GM18502 (cell line): Measurements from ENCODE around the gene ESRRB.

ENCODE experiments used
- ATAC-seq: cut with Tn5 transposase; IDR thresholded peaks from one replicate; pipeline ENCODE4 v1.9.1; 2021; ENCODE audit warnings: mild to moderate bottlenecking; ENCODE audit not compliant: unreplicated experiment, poor library complexity

ESRRB gene

DNA sequence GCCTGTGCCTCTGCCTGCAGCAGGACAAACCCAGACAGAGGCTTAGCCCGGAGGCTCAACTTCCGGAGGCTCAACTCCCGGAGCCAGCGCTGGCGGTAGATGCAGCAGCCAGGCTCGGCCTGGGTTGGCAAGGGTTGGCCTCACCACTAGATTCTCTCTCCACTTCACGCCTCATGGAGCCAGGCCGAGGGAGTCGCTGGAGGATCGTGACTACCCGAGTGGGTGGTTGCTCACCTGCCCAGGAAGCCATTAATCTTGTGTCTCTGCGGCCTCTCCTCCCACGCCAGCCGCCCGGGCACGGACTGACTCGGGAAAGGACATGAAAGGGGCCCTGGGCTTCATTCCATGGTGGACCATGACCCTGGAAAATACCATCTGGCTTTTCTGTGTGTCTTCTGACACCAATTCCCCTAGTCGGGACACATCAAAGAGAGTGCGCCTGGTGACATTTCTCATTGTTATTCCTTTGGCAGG is 20.8 kb downstream of the ESRRB start:
- ATAC-seq: no peak

DNA sequence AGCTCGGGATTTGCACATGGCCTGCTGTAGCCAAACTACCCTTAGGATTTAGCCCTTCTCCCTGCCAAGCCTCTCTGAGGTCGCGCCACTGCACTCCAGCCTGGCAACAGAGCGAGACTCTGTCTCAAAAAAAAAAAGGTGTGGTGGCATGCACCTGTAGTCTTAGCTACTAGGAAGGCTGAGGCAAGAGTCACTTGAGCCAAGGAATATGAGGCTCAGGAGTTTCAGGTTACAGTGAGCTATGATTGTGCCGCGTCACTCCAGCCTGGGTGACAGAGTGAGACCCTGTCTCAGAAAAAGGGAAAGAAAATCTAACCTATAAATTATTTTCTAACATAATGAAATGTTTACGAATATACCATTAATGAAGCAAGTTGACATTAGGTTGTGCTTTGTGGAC is 29.7 kb downstream of the ESRRB start:
- ATAC-seq: no peak

DNA sequence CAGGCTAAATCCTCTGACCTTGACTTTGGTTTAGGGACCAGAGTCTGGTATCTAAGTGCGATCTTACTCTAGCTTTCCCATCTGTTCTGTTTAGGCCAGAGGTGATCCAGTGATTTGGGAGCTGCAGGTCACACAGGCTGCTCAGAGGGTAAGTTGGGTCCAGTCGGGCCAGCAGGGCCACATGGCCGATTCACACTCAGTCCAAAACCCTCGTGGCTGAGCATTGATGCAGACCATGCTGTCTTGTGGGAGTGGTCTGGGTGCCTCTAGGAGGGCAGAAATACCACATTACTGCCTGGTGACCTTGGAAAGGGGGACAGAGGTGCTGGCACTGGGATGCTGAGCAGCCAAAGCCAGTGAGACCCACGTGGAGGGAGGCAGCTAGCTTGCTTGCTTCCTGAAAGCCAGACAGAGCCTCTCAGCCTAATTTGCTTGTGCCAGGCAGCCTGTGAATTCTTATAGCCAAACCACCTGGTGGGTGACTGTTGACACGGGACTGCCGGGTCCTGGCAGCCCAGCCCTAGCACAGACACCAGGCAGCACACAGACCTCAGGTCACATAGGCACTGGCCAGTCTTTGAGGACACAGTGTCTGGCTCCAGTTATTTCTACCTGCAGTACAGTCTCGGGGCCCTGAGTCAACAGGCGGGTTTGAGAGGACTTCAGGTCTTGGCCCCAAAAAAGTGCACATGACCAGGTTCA is 31.7 kb downstream of the ESRRB start:
- no peak for ATAC-seq

DNA sequence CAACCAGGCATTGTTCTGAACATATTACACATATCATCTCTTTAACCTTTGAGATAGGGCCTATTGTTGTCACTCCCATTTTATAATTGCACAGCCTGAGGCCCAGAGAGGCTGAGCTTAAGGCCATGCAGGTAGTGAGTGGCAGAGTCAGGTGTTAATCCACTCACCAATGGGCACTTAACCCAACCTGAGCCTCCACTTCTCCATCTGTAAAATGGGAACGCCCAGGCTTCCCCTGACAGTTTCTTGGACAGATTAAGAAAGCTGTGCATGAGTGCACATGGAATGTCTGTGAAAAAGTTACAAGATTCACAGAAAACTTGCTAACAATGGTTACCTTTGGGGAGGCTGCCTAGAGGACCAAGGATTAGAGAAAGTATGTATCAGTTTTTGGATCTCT is 32.9 kb downstream of the ESRRB start:
- ATAC-seq: no peak

DNA sequence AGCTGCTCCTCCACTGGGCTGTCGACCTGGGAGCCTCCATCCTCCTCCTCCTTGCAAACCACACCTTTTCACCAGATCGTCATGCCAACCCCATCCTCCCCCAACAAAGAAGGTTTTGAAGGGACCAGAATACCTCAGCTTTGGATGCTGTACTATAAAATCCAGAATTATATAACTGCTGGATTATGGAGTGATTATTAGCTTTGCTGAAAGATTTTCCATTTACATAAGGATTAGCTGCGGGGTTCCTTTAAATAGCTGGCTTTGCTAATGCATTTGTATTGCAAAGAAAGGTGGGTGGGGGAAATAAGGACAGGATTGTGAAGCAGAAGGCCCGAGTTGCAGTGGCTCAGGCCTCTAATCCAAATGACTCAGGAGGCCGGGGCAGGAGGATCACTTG is 36.6 kb downstream of the ESRRB start:
- ATAC-seq: no peak

DNA sequence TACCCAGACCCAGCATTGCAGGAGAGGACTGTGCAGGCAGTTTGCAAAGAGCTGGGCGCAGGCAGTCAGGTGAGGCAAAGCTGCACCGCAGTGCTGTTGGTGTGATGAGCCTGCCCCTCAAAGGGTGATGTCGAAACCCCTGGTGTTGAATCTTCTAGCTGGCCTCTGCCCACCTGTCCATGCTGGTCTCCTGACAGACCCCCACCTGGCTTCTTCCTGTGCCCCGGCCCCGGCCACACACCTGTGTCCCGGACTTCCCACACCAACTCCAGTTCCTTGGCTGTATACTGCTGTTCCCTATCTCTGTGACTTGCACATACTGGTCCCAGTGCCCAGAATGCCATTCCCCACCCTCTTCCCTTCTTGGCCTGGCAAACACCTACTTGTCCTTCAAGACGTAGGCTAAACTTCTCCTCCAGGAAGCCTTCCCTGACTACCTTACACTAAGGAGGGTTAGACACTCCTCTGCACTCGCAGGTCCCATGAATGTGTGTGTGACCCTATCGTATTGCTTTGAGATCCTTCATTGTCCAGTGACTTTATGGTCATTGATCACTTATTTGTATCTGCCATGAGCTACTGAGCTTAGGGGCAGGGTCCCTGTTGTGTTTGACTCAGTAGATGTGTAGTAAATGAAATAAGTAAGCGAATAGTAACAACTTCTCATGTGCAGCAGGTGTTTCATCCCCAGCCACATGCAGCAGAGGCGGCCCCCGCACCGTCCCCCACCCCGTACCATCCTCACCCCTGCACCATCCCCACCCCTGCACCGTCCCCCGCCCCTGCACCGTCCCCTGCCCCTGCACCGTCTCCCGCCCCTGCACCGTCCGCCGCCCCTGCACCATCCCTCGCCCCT is 37.4 kb downstream of the ESRRB start:
- ATAC-seq: no peak

DNA sequence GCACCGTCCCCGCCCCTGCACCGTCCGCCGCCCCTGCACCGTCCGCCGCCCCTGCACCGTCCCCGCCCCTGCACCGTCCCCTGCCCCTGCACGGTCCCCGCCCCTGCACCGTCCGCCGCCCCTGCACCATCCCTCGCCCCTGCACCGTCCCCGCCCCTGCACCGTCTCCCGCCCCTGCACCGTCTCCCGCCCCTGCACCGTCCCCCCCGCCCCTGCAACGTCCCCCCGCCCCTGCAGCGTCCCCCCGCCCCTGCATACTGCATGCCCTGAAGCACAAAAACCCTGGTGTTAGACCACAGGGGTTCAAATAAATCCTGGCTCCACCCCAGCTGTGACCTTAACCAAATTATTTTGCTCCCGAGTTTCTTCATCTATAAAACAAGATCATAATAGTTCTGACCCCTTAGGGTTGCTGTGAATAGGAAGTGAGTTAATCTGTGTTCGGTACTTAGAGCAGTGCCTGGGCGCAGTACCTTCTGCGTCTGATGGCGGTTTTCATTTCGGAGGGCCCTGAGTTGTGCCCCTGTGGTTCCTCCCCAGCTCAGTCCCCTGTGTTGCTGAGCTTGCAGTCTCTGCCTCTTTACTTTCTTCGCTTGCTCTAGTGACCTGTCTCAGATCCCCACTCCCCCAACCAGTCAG is 38.1 kb downstream of the ESRRB start:
- no peak for ATAC-seq

DNA sequence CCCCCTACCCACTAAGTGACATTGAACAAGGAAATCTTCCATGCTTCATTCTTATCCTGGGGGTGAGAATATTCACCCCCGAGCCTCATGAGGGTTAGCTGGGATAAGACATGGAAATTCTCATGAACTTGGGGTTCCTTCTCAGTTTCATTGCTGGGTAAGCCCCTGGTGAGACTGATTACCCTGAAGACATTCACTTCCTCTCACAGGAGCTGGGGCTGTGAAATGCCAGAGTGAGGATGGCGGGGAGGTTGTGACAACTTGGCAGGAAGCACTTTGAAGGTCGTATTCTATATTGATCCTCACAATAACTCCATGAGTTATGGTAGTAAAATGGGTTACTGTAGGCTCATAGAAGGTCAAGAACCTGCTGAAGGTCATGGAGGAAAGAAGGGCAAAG is 43.5 kb downstream of the ESRRB start:
- no peak for ATAC-seq

DNA sequence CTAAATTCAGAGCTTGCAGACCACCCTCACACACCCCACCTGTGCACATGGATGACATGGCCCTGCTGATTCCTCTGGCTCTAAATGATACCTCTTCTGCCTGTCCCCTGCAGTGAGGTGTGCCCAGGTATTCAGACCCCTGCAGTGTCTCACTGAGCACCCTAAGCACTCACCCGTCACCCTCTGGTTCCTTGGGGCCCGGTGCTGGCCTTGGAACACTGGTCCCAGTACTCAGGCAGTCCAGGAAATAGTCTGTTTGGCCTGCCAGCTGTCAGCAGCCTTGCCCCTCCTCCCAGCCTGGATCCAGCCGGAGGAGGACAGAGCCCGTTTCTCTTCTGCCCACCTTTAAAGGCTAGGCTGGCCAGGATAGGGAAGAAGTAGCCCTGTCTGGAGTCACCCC is 44.9 kb downstream of the ESRRB start:
- ATAC-seq: no peak

DNA sequence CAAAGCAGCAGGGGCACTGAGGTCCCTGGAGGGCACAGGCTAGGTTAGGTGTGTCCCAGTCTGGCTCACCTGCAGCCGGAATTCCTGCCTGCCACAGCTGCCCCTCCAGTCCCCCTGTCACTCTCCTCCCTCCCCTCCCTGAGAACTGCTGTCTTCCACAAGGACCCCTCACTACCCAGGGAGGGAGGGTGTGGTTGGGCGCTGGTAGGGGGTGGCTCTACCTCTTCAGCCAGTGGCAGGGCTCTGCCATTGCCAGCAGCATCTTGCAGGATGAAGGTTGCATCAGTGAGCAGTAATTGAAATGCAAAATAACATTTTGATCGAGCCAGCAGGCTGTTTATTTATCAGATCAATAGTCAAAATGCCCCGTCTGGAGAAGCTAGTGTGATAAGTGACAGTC is 45.7 kb downstream of the ESRRB start:
- no peak for ATAC-seq

DNA sequence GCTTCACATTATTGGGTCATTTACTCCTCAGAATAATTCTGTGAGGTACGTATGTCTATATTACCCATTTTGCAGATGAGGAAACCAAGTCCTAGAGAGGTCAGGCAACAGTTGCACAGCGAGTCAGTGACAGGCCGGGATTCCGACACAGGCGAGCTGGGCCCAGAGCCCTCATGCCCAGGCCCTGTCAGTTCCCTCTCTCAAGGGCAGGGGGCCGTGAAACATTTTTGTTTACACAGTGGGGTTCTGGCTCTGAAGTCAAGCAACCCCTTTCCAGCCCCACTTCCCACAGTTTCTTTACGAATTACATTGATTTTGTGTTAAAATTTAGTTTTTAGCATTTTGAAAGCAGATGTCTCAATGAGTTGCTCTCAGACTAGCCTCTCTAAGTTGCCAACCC is 46.7 kb downstream of the ESRRB start:
- no peak for ATAC-seq

DNA sequence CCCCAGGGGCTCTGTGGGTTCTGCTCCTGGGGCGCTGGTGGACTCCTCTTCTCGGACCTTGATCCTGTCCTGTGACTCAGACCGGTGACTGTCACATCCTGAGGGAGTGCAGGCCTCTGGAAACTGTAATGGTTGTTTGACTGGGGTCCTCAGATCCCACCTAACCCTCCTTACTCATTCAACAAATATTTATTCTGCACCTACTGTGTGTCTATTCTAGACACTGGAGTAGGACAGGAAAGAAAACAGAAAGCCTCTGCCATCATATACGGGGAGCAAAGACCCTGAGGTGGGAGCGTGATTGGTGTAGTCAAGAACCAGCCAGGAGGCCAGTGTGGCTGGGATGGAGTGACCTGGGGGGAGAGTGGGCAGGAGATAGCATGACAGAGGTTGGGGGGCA is 47.6 kb downstream of the ESRRB start:
- no peak for ATAC-seq

DNA sequence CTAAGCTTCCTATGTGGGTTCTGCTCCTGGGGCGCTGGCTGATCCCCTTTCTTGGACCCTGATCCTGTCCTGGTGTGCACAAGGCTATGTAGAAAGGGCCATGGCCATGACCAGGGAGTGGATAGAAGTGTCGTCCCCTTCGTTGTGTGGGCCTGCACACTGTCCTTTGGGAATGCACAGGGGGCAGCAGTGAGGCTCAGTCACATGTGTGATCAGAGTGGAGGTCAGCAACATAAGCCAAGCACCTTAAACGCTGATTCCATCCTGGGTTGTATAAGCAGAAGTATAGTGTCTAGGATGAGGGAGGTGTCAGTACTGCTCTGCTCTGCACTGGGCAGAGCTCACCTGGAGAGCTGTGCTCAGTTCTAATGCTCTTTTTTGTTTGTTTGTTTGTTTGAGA is 48.4 kb downstream of the ESRRB start:
- no peak for ATAC-seq

DNA sequence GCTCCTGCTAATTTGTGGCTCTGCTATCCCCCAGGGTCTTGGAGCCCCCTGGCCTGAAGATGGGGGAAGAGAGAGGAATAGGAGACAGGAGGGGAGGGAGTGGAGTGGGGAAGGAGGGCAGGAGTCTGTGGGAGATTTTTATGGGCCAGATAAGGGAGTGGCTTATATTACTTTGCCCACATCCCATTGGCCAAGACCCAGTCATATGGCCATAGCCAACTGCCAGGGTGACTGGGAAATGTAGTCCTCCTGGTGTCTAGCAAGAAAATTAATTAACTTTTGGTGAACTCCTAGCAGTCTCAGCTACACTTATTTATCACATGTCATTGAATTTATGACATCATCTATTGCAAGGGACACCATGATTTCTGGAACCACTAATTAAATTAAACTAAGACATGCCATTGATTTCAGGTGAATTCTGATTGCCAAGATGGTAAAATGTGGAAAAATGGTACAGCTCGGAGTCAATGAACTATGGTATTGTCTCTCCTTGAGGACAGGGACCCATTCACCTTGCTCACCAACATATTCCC is 50.3 kb downstream of the ESRRB start:
- ATAC-seq: no peak

DNA sequence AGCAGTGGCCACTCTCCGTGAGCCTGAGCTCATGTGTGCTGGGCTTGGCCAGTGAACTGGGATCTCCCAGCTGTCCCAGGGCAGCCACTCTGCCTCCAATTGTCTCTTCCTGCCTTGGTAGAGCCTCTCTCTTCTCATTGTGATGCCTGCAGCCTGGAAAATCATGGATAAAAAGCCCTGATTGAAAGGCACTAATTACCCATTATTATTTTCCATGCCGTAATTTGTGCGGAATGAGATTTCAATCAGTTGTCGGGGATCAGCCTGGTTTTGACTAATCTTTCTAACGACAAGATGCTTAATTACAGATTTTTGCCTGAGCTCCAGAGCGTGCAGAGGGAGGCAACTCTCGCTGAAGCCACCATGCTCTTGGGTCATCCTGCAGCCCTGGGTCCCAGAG is 52.7 kb downstream of the ESRRB start:
- no peak for ATAC-seq

DNA sequence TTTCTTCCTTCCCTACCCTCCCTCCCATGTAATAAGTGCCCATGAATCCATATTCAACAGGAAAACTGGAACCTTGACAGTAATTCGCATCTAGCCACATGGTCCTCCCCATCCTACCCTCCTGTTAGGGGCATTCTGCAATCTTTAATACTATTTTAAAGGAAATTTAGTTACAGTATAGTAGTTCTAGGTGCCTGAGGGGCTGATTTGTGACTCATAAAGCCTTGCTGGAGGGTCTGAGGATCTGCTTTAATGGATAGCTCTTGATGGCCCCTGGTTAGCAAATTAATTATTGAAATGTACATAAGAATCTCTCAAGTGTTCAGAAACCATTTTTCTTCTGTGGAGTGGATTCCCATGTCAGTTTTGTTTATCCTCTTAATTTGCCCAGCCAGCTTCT is 54.1 kb downstream of the ESRRB start:
- no peak for ATAC-seq

DNA sequence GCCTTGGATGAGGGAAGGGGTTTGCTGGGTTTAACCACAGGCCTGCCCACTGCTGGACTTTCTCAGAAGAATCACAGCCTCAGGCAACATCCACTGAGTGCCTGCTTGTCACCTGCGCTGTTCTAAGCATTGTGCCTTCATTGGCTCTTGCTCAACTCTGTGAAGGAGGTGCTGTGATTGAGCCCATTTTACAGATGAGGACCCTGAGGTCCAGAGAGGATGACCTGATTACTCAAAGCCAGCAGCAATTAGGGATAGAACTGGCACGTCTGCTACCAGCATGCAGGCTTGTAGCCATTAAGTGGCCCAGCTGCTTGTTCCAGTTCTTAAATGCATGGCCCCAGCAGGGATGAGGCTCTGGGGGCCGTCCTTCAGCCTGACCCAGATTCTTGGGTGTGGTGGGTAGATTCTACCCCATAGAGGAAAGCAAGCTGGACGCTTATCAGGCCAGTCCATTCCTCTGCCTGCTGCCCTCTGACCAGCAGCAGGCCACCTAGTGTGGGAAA is 54.6 kb downstream of the ESRRB start:
- ATAC-seq: no peak

DNA sequence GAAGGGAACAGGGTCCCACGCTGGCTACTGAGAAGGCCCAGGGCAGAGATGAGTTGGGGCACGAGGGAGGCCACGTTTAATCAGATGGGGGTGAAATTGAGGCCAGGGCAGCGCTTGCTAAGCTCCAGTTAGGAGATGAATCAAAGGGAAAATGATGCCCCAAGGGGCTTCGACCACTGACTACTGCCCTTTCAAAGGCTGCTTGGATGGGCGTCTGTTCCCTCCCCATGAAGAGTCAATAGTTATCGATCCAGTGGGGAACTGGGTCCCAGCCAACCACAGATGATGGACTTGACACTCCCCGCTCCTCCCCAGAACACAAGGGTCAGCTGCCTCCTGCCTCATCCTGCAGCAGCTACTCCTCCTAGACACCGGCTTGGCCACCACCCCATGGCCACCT is 55.6 kb downstream of the ESRRB start:
- no peak for ATAC-seq

DNA sequence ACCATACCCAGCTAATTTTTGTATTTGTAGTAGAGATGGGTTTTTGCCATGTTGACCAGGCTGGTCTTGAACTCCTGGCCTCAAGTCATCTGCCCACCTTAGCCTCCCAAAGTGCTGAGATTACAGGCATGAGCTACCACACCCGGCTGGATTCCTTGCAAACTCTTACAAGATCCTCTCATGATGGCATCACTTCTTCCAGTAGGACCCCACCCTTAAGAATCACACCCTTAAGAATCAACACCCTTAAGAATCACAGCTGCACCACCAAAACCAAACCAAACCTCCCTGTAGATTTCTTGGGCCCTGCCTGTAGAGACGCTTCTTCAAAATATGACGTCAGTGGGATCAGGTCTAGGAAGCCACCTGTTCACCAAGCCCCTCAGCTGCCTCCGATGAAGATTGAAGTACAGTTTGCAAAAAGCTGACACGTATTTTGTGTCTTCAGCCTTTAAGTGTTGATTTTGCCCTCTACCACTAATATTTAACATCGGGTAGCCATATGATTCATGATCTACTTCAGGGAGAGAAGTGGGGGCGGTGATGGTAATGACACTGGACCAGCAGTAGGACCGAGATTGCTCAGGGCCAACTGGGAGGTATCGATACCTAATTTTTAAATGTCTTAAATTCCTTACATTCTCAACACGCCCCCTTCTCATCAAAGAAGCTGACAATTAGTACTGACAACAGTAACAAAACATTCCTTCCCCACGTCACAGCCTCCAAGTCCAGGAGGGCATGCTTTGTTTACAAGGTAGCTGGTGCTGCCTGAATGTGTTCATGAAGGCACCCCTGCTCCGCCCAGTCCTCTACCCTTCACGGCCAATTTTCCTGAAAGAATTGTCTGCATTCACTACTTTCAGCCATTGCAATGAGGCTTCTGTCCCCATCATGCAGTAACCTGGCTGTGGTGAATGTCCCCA is 57.2 kb downstream of the ESRRB start:
- no peak for ATAC-seq

DNA sequence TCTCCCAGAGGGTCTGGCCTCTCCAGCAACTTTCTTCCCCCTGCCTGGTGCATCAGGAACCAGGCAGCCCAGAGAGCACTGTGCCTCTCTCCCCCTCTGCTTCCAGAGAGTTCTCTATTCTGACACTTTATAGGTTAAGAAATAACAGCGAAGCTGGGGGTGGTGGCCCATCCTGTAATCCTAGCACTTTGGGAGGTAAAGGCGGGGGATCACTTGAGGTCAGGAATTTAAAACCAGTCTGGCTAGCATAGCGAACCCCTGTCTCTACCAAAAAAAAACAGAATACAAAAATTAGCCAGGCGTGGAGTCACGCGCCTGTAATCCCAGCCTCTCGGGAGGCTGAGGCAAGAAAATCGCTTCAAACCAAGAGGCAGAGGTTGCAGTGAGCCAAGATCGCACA is 58.3 kb downstream of the ESRRB start:
- no peak for ATAC-seq
